DOHH2 (cell line): ENCODE data around the gene XIRP2.

Experiments
- H3F3A ChIP-seq: fragments of 200-600 bp; sonication (generic), shearing (Covaris generic); 2 replicates; pipeline ENCODE4 v1.6.0; 2016; ENCODE audit warnings: antibody characterized with exemption, mild to moderate bottlenecking; ENCODE audit not compliant: control insufficient read depth, insufficient read depth
- H3K27ac ChIP-seq: fragments of 200-600 bp; sonication (generic); 2 replicates; pipeline ENCODE4 v1.5.1; 2014; ENCODE audit warnings: low read depth, mild to moderate bottlenecking, low read length, moderate library complexity
- H3K27me3 ChIP-seq: fragments of 200-600 bp; sonication (generic); 2 replicates; pipeline ENCODE4 v1.6.1; 2014; ENCODE audit warnings: mild to moderate bottlenecking, low read length, mixed read lengths; ENCODE audit not compliant: control insufficient read depth
- H3K36me3 ChIP-seq: fragments of 200-600 bp; sonication (generic); 2 replicates; pipeline ENCODE4 v1.6.1; 2014; ENCODE audit warnings: mild to moderate bottlenecking, low read length, moderate library complexity, mixed read lengths; ENCODE audit not compliant: control insufficient read depth
- H3K4me1 ChIP-seq: fragments of 200-600 bp; sonication (generic); 2 replicates; pipeline ENCODE4 v1.6.1; 2014; ENCODE audit warnings: mild to moderate bottlenecking, low read length, mixed read lengths; ENCODE audit not compliant: control insufficient read depth
- H3K4me2 ChIP-seq: fragments of 200-600 bp; sonication (generic); 2 replicates; pipeline ENCODE4 v1.6.0; 2014; ENCODE audit warnings: mild to moderate bottlenecking, low read length, moderate library complexity
- H3K4me3 ChIP-seq: fragments of 200-600 bp; sonication (generic); 2 replicates; pipeline ENCODE4 v1.5.1; 2014; ENCODE audit warnings: mild to moderate bottlenecking, low read length, mixed read lengths
- H3K79me2 ChIP-seq: fragments of 200-600 bp; sonication (generic); 2 replicates; pipeline ENCODE4 v1.6.1; 2014; ENCODE audit warnings: mild to moderate bottlenecking, low read length, mixed read lengths; ENCODE audit not compliant: control insufficient read depth
- H3K9me2 ChIP-seq: fragments of 200-600 bp; sonication (generic); replicated peaks from 2 replicates; pipeline ENCODE4 v1.6.1; 2014; ENCODE audit warnings: mild to moderate bottlenecking, low read length, mixed read lengths; ENCODE audit not compliant: control insufficient read depth
- H3K9me3 ChIP-seq: fragments of 200-600 bp; sonication (generic); 2 replicates; pipeline ENCODE4 v1.6.1; 2014; ENCODE audit warnings: antibody characterized with exemption, low read length, mixed read lengths; ENCODE audit not compliant: control insufficient read depth, insufficient read depth
- H4K20me1 ChIP-seq: fragments of 200-600 bp; sonication (generic); 2 replicates; pipeline ENCODE4 v1.6.0; 2014; ENCODE audit warnings: low read depth, mild to moderate bottlenecking, antibody characterized with exemption, low read length, moderate library complexity; ENCODE audit not compliant: control insufficient read depth, insufficient read depth
- CTCF ChIP-seq: fragments of 200-600 bp; sonication (generic); IDR thresholded peaks from one replicate; pipeline ENCODE4 v1.5.1; 2014; ENCODE audit warnings: antibody characterized with exemption, mild to moderate bottlenecking, low read depth, low read length; ENCODE audit not compliant: poor library complexity, severe bottlenecking
- EZH2phosphoT487 ChIP-seq: fragments of 200-600 bp; sonication (generic); IDR thresholded peaks from 2 replicates; pipeline ENCODE4 v1.6.1; 2017; ENCODE audit warnings: borderline replicate concordance, mild to moderate bottlenecking, antibody characterized with exemption, low read length, moderate library complexity, mixed read lengths

XIRP2 gene

GRCh38 chr2:167151894-167152293, 263.6 kb downstream of the XIRP2 start:
- Histone ChIP-seq H3K27me3 (no peaks in the 10 kb centered on the region), H4K20me1 (no peaks in the 10 kb centered on the region), H3K4me1 (no peaks in the 10 kb centered on the region), H3K27ac (no peak overlapping the region), H3F3A (no peaks in the 10 kb centered on the region), H3K79me2 (no peaks in the 10 kb centered on the region), H3K9me3 (no peaks in the 10 kb centered on the region), H3K36me3 (no peaks in the 10 kb centered on the region), H3K9me2 (no peaks in the 10 kb centered on the region), H3K4me2 (no peak overlapping the region), H3K4me3 (no peak overlapping the region)
- TF ChIP-seq EZH2phosphoT487, result no peak
- no peak for TF ChIP-seq CTCF

- no peaks in the 10 kb centered on the region for H3K9me2 ChIP-seq
- H3K4me3 ChIP-seq, result no peak overlapping the region
- H3K4me1 ChIP-seq, result no peaks in the 10 kb centered on the region
- H3K36me3 ChIP-seq, result no peaks in the 10 kb centered on the region
- H3K79me2 ChIP-seq, result no peaks in the 10 kb centered on the region
- no peaks in the 10 kb centered on the region for H3K9me3 ChIP-seq
- no peak overlapping the region for H3K27ac ChIP-seq
- TF ChIP-seq CTCF (no peak), EZH2phosphoT487 (no peak)
- H3K4me2 ChIP-seq, result no peak overlapping the region
- no peaks in the 10 kb centered on the region for H3F3A ChIP-seq
- H4K20me1 ChIP-seq, result no peaks in the 10 kb centered on the region
- H3K27me3 ChIP-seq, result no peaks in the 10 kb centered on the region
Measured at GRCh38 chr2:167157523-167157922, 269.2 kb downstream of the XIRP2 start.

GRCh38 chr2:167177196-167177595, 288.9 kb downstream of the XIRP2 start:
- no peak overlapping the region for H3K4me3 ChIP-seq
- H3K4me1 ChIP-seq, result no peaks in the 10 kb centered on the region
- no peaks in the 10 kb centered on the region for H3K36me3 ChIP-seq
- no peak overlapping the region for H3K27ac ChIP-seq
- no peaks in the 10 kb centered on the region for H3K9me2 ChIP-seq
- no peak overlapping the region for H3K4me2 ChIP-seq
- no peaks in the 10 kb centered on the region for H3F3A ChIP-seq
- H3K27me3 ChIP-seq, result no peaks in the 10 kb centered on the region
- no peaks in the 10 kb centered on the region for H3K9me3 ChIP-seq
- H3K79me2 ChIP-seq, result no peaks in the 10 kb centered on the region
- TF ChIP-seq CTCF (no peak), EZH2phosphoT487 (no peak)
- no peaks in the 10 kb centered on the region for H4K20me1 ChIP-seq

- H3K79me2 ChIP-seq, result no peaks in the 10 kb centered on the region
- no peak overlapping the region for H3K4me2 ChIP-seq
- no peaks in the 10 kb centered on the region for H3K9me3 ChIP-seq
- TF ChIP-seq CTCF (no peak), EZH2phosphoT487 (no peak)
- H3K27me3 ChIP-seq, result no peaks in the 10 kb centered on the region
- no peaks in the 10 kb centered on the region for H3K4me1 ChIP-seq
- no peaks in the 10 kb centered on the region for H4K20me1 ChIP-seq
- no peaks in the 10 kb centered on the region for H3K36me3 ChIP-seq
- H3F3A ChIP-seq, result no peaks in the 10 kb centered on the region
- no peak overlapping the region for H3K27ac ChIP-seq
- H3K4me3 ChIP-seq, result no peak overlapping the region
- no peaks in the 10 kb centered on the region for H3K9me2 ChIP-seq
Measured at GRCh38 chr2:167181134-167181533, 292.9 kb downstream of the XIRP2 start.
